Ishikawa (cell line): ENCODE results near the gene CDH2.

Experiments
- CEBPB ChIP-seq: IDR thresholded peaks from 2 replicates; pipeline ENCODE4 v1.6.1; 2012
- CREB1 ChIP-seq: IDR thresholded peaks from 2 replicates; pipeline ENCODE4 v1.6.1; 2012; ENCODE audit warnings: low read depth
- EGR1 ChIP-seq: IDR thresholded peaks from 2 replicates; pipeline ENCODE4 v1.6.1; 2012
- EP300 ChIP-seq: IDR thresholded peaks from 2 replicates; pipeline ENCODE4 v1.6.1; 2012; ENCODE audit warnings: borderline replicate concordance
- FOXM1 ChIP-seq: IDR thresholded peaks from 2 replicates; pipeline ENCODE4 v1.6.1; 2012; ENCODE audit warnings: low read depth, borderline replicate concordance
- MAX ChIP-seq: IDR thresholded peaks from 2 replicates; pipeline ENCODE4 v1.6.1; 2012
- NFIC ChIP-seq: IDR thresholded peaks from 2 replicates; pipeline ENCODE4 v1.6.1; 2012
- RAD21 ChIP-seq: IDR thresholded peaks from 2 replicates; pipeline ENCODE4 v1.6.1; 2012; ENCODE audit warnings: low read depth
- REST ChIP-seq: IDR thresholded peaks from 2 replicates; pipeline ENCODE4 v1.6.1; 2012; ENCODE audit warnings: low read depth, mild to moderate bottlenecking
- TAF1 ChIP-seq: IDR thresholded peaks from 2 replicates; pipeline ENCODE4 v1.6.1; 2012; ENCODE audit warnings: low read depth, mild to moderate bottlenecking
- TCF12 ChIP-seq: IDR thresholded peaks from 2 replicates; pipeline ENCODE4 v1.6.1; 2012; ENCODE audit warnings: low read depth
- TEAD4 ChIP-seq: IDR thresholded peaks from 2 replicates; pipeline ENCODE4 v1.6.1; 2012
- USF1 ChIP-seq: IDR thresholded peaks from 2 replicates; pipeline ENCODE4 v1.6.1; 2012
- YY1 ChIP-seq: IDR thresholded peaks from 2 replicates; pipeline ENCODE4 v1.6.1; 2012; ENCODE audit warnings: low read depth
- ZBTB7A ChIP-seq: IDR thresholded peaks from 2 replicates; pipeline ENCODE4 v1.6.1; 2012; ENCODE audit warnings: low read depth

CDH2 gene

GRCh38 chr18:28127763-28128658 is 48.9 kb downstream of the CDH2 start:
- no peak for TF ChIP-seq REST
- TF ChIP-seq EGR1, result no peak
- TF ChIP-seq EP300, result no peak
- TF ChIP-seq TEAD4, result no peak
- no peak for TF ChIP-seq MAX
- TF ChIP-seq USF1, result no peak

GRCh38 chr18:28127228-28127627 is 49.7 kb downstream of the CDH2 start:
- TF ChIP-seq TCF12, result no peak
- TF ChIP-seq TEAD4, result no peak
- no peak for TF ChIP-seq USF1
- no peak for TF ChIP-seq YY1
- TF ChIP-seq MAX, result no peak
- no peak for TF ChIP-seq EP300
- no peak for TF ChIP-seq FOXM1
- TF ChIP-seq RAD21, result no peak
- no peak for TF ChIP-seq ZBTB7A
- no peak for TF ChIP-seq NFIC

- TF ChIP-seq MAX, result no peak
- TF ChIP-seq NFIC, result no peak
- no peak for TF ChIP-seq REST
- TF ChIP-seq TEAD4, result no peak
- TF ChIP-seq FOXM1, result no peak
- TF ChIP-seq USF1, result no peak
- no peak for TF ChIP-seq ZBTB7A
- no peak for TF ChIP-seq RAD21
- no peak for TF ChIP-seq EP300
- no peak for TF ChIP-seq CREB1
- TF ChIP-seq EGR1, result no peak
- no peak for TF ChIP-seq TAF1
- TF ChIP-seq TCF12, result no peak
- TF ChIP-seq CEBPB, result no peak
- TF ChIP-seq YY1, result no peak
Observed at GRCh38 chr18:28126768-28127167, 50.2 kb downstream of the CDH2 start.

GRCh38 chr18:28125051-28125450 is 51.9 kb downstream of the CDH2 start:
- no peak for TF ChIP-seq YY1
- no peak for TF ChIP-seq CREB1
- TF ChIP-seq USF1, result no peak
- TF ChIP-seq NFIC, result no peak
- no peak for TF ChIP-seq EP300
- no peak for TF ChIP-seq RAD21
- no peak for TF ChIP-seq REST
- no peak for TF ChIP-seq TEAD4
- TF ChIP-seq ZBTB7A, result no peak
